ENCODE measurements around the gene GRID1. TPM values are rescaled to one million over a fixed set of nuclear protein-coding genes. Genes with fewer than 3 reads are reported as not detected.

GRID1 gene
- polyA plus RNA-seq, 4 donors: 0.27 to 1.1 (median 0.40) TPM; not detected in 1

- H3K27me3 ChIP-seq (ENCODE audit: control insufficient read depth in 3 of 3, insufficient read depth in 3 of 3, low read length in 3 of 3): no peaks in the 10 kb centered on the region
- H3K36me3 ChIP-seq (ENCODE audit: control insufficient read depth in 3 of 3, insufficient read depth in 2 of 3, low read depth in 1 of 3, low read length in 3 of 3): no peaks in the 10 kb centered on the region
- 79 to 83% (median 81%) methylated on average over 6 of the region's 6 CpGs for WGBS, 3 donors
- DNase-seq (no peak), FAIRE-seq (no peak)
- no peaks in the 10 kb centered on the region for H3K9me3 ChIP-seq (ENCODE audit: control insufficient read depth in 2 of 2, insufficient read depth in 1 of 2, low read depth in 1 of 2, low read length in 1 of 2)
- no peaks in the 10 kb centered on the region for H3K4me1 ChIP-seq (ENCODE audit: control insufficient read depth in 3 of 3, insufficient read depth in 2 of 3, low read depth in 1 of 3, low read length in 2 of 3)
- H3K27ac ChIP-seq (ENCODE audit: low read depth in 1 of 3, low read length in 2 of 3): no peak overlapping the region
- H3K4me3 ChIP-seq (ENCODE audit: low read depth in 1 of 3, low read length in 3 of 3): no peak overlapping the region
These were observed 390.3 kb downstream of the GRID1 start for GRCh38 chr10:85976267-85976793.

- Histone ChIP-seq H3K27ac (ENCODE audit: low read depth in 1 of 3, low read length in 2 of 3) (no peak overlapping the region), H3K27me3 (ENCODE audit: control insufficient read depth in 3 of 3, insufficient read depth in 3 of 3, low read length in 3 of 3) (no peaks in the 10 kb centered on the region)
- no peak for FAIRE-seq
These were observed 395.1 kb downstream of the GRID1 start for GRCh38 chr10:85971494-85971893.

GRCh38 chr10:85967594-85967993 is 399.0 kb downstream of the GRID1 start:
- no peak overlapping the region for H3K27ac ChIP-seq (ENCODE audit: low read depth in 1 of 3, low read length in 2 of 3)
- H3K27me3 ChIP-seq (ENCODE audit: control insufficient read depth in 3 of 3, insufficient read depth in 3 of 3, low read length in 3 of 3): no peaks in the 10 kb centered on the region
- no peaks in the 10 kb centered on the region for H3K36me3 ChIP-seq (ENCODE audit: control insufficient read depth in 3 of 3, insufficient read depth in 2 of 3, low read depth in 1 of 3, low read length in 3 of 3)
- FAIRE-seq (no peak), DNase-seq (no peak)
- H3K9me3 ChIP-seq (ENCODE audit: control insufficient read depth in 2 of 2, insufficient read depth in 1 of 2, low read depth in 1 of 2, low read length in 1 of 2): peaks cover 0 to 3% of the 10 kb centered on the region in 2 donors
- H3K4me1 ChIP-seq (ENCODE audit: control insufficient read depth in 3 of 3, insufficient read depth in 2 of 3, low read depth in 1 of 3, low read length in 2 of 3): no peaks in the 10 kb centered on the region
- no peak overlapping the region for H3K4me3 ChIP-seq (ENCODE audit: low read depth in 1 of 3, low read length in 3 of 3)
- 63 to 83% (median 71%) methylated on average over 1 of the region's 1 CpG for WGBS, 3 donors

More at GRCh38 chr10:85971494-85971893, 395.1 kb downstream of the GRID1 start:
- H3K4me3 ChIP-seq (ENCODE audit: low read depth in 1 of 3, low read length in 3 of 3): no peak overlapping the region
- no peaks in the 10 kb centered on the region for H3K36me3 ChIP-seq (ENCODE audit: control insufficient read depth in 3 of 3, insufficient read depth in 2 of 3, low read depth in 1 of 3, low read length in 3 of 3)
- no peaks in the 10 kb centered on the region for H3K4me1 ChIP-seq (ENCODE audit: control insufficient read depth in 3 of 3, insufficient read depth in 2 of 3, low read depth in 1 of 3, low read length in 2 of 3)
- no peak for DNase-seq
- H3K9me3 ChIP-seq (ENCODE audit: control insufficient read depth in 2 of 2, insufficient read depth in 1 of 2, low read depth in 1 of 2, low read length in 1 of 2): no peaks in the 10 kb centered on the region

GRCh38 chr10:85961479-85962067 is 405.0 kb downstream of the GRID1 start:
- FAIRE-seq: no peak
- no peak for DNase-seq
- Histone ChIP-seq H3K9me3 (ENCODE audit: control insufficient read depth in 2 of 2, insufficient read depth in 1 of 2, low read depth in 1 of 2, low read length in 1 of 2) (peaks cover 0 to 3% of the 10 kb centered on the region in 2 donors), H3K27me3 (ENCODE audit: control insufficient read depth in 3 of 3, insufficient read depth in 3 of 3, low read length in 3 of 3) (no peaks in the 10 kb centered on the region), H3K4me1 (ENCODE audit: control insufficient read depth in 3 of 3, insufficient read depth in 2 of 3, low read depth in 1 of 3, low read length in 2 of 3) (no peaks in the 10 kb centered on the region), H3K36me3 (ENCODE audit: control insufficient read depth in 3 of 3, insufficient read depth in 2 of 3, low read depth in 1 of 3, low read length in 3 of 3) (no peaks in the 10 kb centered on the region), H3K4me3 (ENCODE audit: low read depth in 1 of 3, low read length in 3 of 3) (no peak overlapping the region), H3K27ac (ENCODE audit: low read depth in 1 of 3, low read length in 2 of 3) (no peak overlapping the region)
- WGBS, 3 donors: 45 to 77% (median 76%) methylated on average over 1 of the region's 1 CpG

GRCh38 chr10:85961073-85961472 is 405.5 kb downstream of the GRID1 start:
- Histone ChIP-seq H3K4me1 (ENCODE audit: control insufficient read depth in 3 of 3, insufficient read depth in 2 of 3, low read depth in 1 of 3, low read length in 2 of 3) (no peaks in the 10 kb centered on the region), H3K9me3 (ENCODE audit: control insufficient read depth in 2 of 2, insufficient read depth in 1 of 2, low read depth in 1 of 2, low read length in 1 of 2) (peaks cover 0 to 3% of the 10 kb centered on the region in 2 donors), H3K27me3 (ENCODE audit: control insufficient read depth in 3 of 3, insufficient read depth in 3 of 3, low read length in 3 of 3) (no peaks in the 10 kb centered on the region), H3K27ac (ENCODE audit: low read depth in 1 of 3, low read length in 2 of 3) (no peak overlapping the region), H3K36me3 (ENCODE audit: control insufficient read depth in 3 of 3, insufficient read depth in 2 of 3, low read depth in 1 of 3, low read length in 3 of 3) (no peaks in the 10 kb centered on the region), H3K4me3 (ENCODE audit: low read depth in 1 of 3, low read length in 3 of 3) (no peak overlapping the region)
- DNase-seq (no peak), FAIRE-seq (no peak)
- 84 to 88% (median 85%) methylated on average over 6 of the region's 6 CpGs for WGBS, 3 donors

- Histone ChIP-seq H3K36me3 (ENCODE audit: control insufficient read depth in 3 of 3, insufficient read depth in 2 of 3, low read depth in 1 of 3, low read length in 3 of 3) (no peaks in the 10 kb centered on the region), H3K4me3 (ENCODE audit: low read depth in 1 of 3, low read length in 3 of 3) (no peak overlapping the region), H3K4me1 (ENCODE audit: control insufficient read depth in 3 of 3, insufficient read depth in 2 of 3, low read depth in 1 of 3, low read length in 2 of 3) (no peaks in the 10 kb centered on the region), H3K27ac (ENCODE audit: low read depth in 1 of 3, low read length in 2 of 3) (no peak overlapping the region), H3K27me3 (ENCODE audit: control insufficient read depth in 3 of 3, insufficient read depth in 3 of 3, low read length in 3 of 3) (no peaks in the 10 kb centered on the region), H3K9me3 (ENCODE audit: control insufficient read depth in 2 of 2, insufficient read depth in 1 of 2, low read depth in 1 of 2, low read length in 1 of 2) (no peaks in the 10 kb centered on the region)
- DNase-seq (no peak), FAIRE-seq (no peak)
- 62 to 70% (median 68%) methylated on average over 3 of the region's 3 CpGs for WGBS, 3 donors
These were observed 407.4 kb downstream of the GRID1 start for GRCh38 chr10:85959239-85959638.

- 60 to 87% (median 72%) methylated on average over 2 of the region's 2 CpGs for WGBS, 3 donors
- Histone ChIP-seq H3K4me1 (ENCODE audit: control insufficient read depth in 3 of 3, insufficient read depth in 2 of 3, low read depth in 1 of 3, low read length in 2 of 3) (no peaks in the 10 kb centered on the region), H3K36me3 (ENCODE audit: control insufficient read depth in 3 of 3, insufficient read depth in 2 of 3, low read depth in 1 of 3, low read length in 3 of 3) (no peaks in the 10 kb centered on the region), H3K27me3 (ENCODE audit: control insufficient read depth in 3 of 3, insufficient read depth in 3 of 3, low read length in 3 of 3) (peaks cover 0 to 2% (median 0%) of the 10 kb centered on the region in 3 donors), H3K27ac (ENCODE audit: low read depth in 1 of 3, low read length in 2 of 3) (no peak overlapping the region), H3K9me3 (ENCODE audit: control insufficient read depth in 2 of 2, insufficient read depth in 1 of 2, low read depth in 1 of 2, low read length in 1 of 2) (no peaks in the 10 kb centered on the region), H3K4me3 (ENCODE audit: low read depth in 1 of 3, low read length in 3 of 3) (no peak overlapping the region)
- no peak for FAIRE-seq
- DNase-seq: no peak
These were observed 415.7 kb downstream of the GRID1 start for GRCh38 chr10:85950921-85951320.

- 77 to 82% (median 79%) methylated on average over 7 of the region's 7 CpGs for WGBS, 3 donors
- H3K36me3 ChIP-seq (ENCODE audit: control insufficient read depth in 3 of 3, insufficient read depth in 2 of 3, low read depth in 1 of 3, low read length in 3 of 3): no peaks in the 10 kb centered on the region
- no peaks in the 10 kb centered on the region for H3K9me3 ChIP-seq (ENCODE audit: control insufficient read depth in 2 of 2, insufficient read depth in 1 of 2, low read depth in 1 of 2, low read length in 1 of 2)
- no peaks in the 10 kb centered on the region for H3K4me1 ChIP-seq (ENCODE audit: control insufficient read depth in 3 of 3, insufficient read depth in 2 of 3, low read depth in 1 of 3, low read length in 2 of 3)
- H3K27me3 ChIP-seq (ENCODE audit: control insufficient read depth in 3 of 3, insufficient read depth in 3 of 3, low read length in 3 of 3): peaks cover 0 to 2% (median 0%) of the 10 kb centered on the region in 3 donors
- FAIRE-seq (no peak), DNase-seq (no peak)
- H3K4me3 ChIP-seq (ENCODE audit: low read depth in 1 of 3, low read length in 3 of 3): no peak overlapping the region
- H3K27ac ChIP-seq (ENCODE audit: low read depth in 1 of 3, low read length in 2 of 3): no peak overlapping the region
These were observed 419.8 kb downstream of the GRID1 start for GRCh38 chr10:85946713-85947326.
